KMS-11 (cell line): ENCODE data around the gene CRHR1.

Source experiments
- H2AFZ ChIP-seq: fragments of 200-600 bp; sonication (generic); 2 replicates; pipeline ENCODE4 v1.6.1; 2016; ENCODE audit warnings: antibody characterized with exemption, mixed run types, low read depth
- H3K27ac ChIP-seq: fragments of 200-600 bp; sonication (generic); 2 replicates; pipeline ENCODE4 v1.6.1; 2016; ENCODE audit warnings: mild to moderate bottlenecking, mixed run types
- H3K27me3 ChIP-seq: fragments of 200-600 bp; sonication (generic); 2 replicates; pipeline ENCODE4 v1.6.1; 2017; ENCODE audit warnings: mild to moderate bottlenecking, low read depth, mixed run types, moderate library complexity; ENCODE audit not compliant: insufficient read depth
- H3K36me3 ChIP-seq: fragments of 200-600 bp; sonication (generic); 2 replicates; pipeline ENCODE4 v1.6.1; 2017; ENCODE audit warnings: mild to moderate bottlenecking, mixed run types; ENCODE audit not compliant: insufficient read depth
- H3K4me1 ChIP-seq: fragments of 200-600 bp; sonication (generic); 2 replicates; pipeline ENCODE4 v1.6.1; 2016; ENCODE audit warnings: mild to moderate bottlenecking, low read depth, mixed run types; ENCODE audit not compliant: poor library complexity, severe bottlenecking
- H3K4me2 ChIP-seq: fragments of 200-600 bp; sonication (generic); 2 replicates; pipeline ENCODE4 v1.7.0; 2016; ENCODE audit warnings: mild to moderate bottlenecking, mixed run types
- H3K4me3 ChIP-seq: fragments of 200-600 bp; sonication (generic); IDR thresholded peaks from 2 replicates; pipeline ENCODE4 v1.6.1; 2017; ENCODE audit warnings: low read depth, low read length, mixed read lengths; ENCODE audit not compliant: insufficient read depth
- H3K79me2 ChIP-seq: fragments of 200-600 bp; sonication (generic); 2 replicates; pipeline ENCODE4 v1.6.1; 2016; ENCODE audit warnings: low read depth, mixed run types; ENCODE audit not compliant: insufficient read depth
- H3K9ac ChIP-seq: fragments of 200-600 bp; sonication (generic); 2 replicates; pipeline ENCODE4 v1.6.1; 2016; ENCODE audit warnings: mild to moderate bottlenecking, mixed run types
- H4K20me1 ChIP-seq: fragments of 200-600 bp; sonication (generic); 2 replicates; pipeline ENCODE4 v1.6.1; 2016; ENCODE audit warnings: mild to moderate bottlenecking, mixed run types; ENCODE audit not compliant: insufficient read depth
- CTCF ChIP-seq: fragments of 200-600 bp; sonication (generic); conservative IDR thresholded peaks from 2 replicates; pipeline ENCODE4 v1.6.1; 2017; ENCODE audit warnings: low read depth, mild to moderate bottlenecking, antibody characterized with exemption, low read length, moderate library complexity, mixed read lengths

CRHR1 gene

GRCh38 chr17:45775576-45776011, 8.5 kb upstream of the CRHR1 start:
- Histone ChIP-seq H3K4me3 (no peak overlapping the region), H3K4me1 (no peaks in the 10 kb centered on the region), H3K4me2 (no peak overlapping the region), H3K27me3 (peaks cover 52% of the 10 kb centered on the region), H2AFZ (no peak overlapping the region), H3K79me2 (no peaks in the 10 kb centered on the region), H3K9ac (no peak overlapping the region), H3K36me3 (no peaks in the 10 kb centered on the region), H4K20me1 (no peaks in the 10 kb centered on the region), H3K27ac (no peak overlapping the region)
- no peak for TF ChIP-seq CTCF

DNA sequence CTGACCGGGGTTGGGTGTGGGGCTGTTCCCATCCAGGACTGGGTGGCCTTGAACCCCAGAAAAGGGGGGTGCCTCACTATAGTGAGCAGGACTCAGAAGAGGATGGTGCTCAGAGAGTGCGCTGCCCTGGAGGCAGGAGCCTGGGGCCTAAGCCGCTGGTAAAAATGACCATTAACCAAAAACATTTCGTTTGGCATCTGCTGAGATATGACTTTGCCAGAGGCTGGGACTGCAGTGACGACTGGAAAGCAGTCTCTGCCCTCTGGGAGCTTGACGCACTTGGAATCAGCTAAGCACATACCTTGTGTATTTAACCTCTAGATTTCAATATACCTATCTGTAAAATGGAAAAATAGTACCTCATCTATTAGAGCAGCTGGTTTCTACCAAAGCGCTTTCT, 7.2 kb upstream of the CRHR1 start:
- H3K9ac ChIP-seq, result no peak overlapping the region
- no peaks in the 10 kb centered on the region for H3K4me1 ChIP-seq
- H4K20me1 ChIP-seq, result no peaks in the 10 kb centered on the region
- H3K27me3 ChIP-seq, result peaks cover 45% of the 10 kb centered on the region
- no peak overlapping the region for H3K4me3 ChIP-seq
- no peak for TF ChIP-seq CTCF
- H3K4me2 ChIP-seq, result no peak overlapping the region
- no peaks in the 10 kb centered on the region for H3K79me2 ChIP-seq
- H3K36me3 ChIP-seq, result no peaks in the 10 kb centered on the region
- H3K27ac ChIP-seq, result no peak overlapping the region
- no peak overlapping the region for H2AFZ ChIP-seq

GRCh38 chr17:45777388-45777787, 6.7 kb upstream of the CRHR1 start:
- Histone ChIP-seq H3K36me3 (no peaks in the 10 kb centered on the region), H3K9ac (no peak overlapping the region), H3K4me2 (no peak overlapping the region), H2AFZ (no peak overlapping the region), H4K20me1 (no peaks in the 10 kb centered on the region), H3K4me1 (no peaks in the 10 kb centered on the region), H3K27me3 (peaks cover 45% of the 10 kb centered on the region), H3K4me3 (no peak overlapping the region), H3K27ac (no peak overlapping the region), H3K79me2 (no peaks in the 10 kb centered on the region)
- TF ChIP-seq CTCF, result no peak

DNA sequence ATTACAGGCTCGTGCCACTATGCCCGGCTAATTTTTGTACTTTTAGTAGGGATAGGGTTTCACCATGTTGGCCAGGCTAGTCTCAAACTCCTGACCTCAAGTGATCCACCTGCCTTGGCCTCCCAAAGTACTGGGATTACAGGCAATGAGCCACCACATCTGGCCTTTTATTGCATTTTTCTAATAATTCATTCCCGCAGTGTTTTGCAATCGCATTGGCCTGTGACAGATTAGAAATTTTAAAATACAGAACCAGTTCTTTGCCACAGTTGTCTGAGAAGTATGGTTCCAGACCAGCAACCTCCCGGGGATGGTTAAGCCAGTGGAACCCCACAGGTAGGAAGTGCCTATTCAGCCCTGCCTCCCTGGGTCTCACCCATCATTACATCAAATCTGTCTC, 3.2 kb upstream of the CRHR1 start:
- Histone ChIP-seq H3K4me3 (no peak overlapping the region), H3K4me2 (no peak overlapping the region), H3K79me2 (no peaks in the 10 kb centered on the region), H3K36me3 (no peaks in the 10 kb centered on the region), H3K27me3 (peaks cover 57% of the 10 kb centered on the region), H3K4me1 (no peaks in the 10 kb centered on the region), H3K9ac (no peak overlapping the region), H2AFZ (no peak overlapping the region), H4K20me1 (no peaks in the 10 kb centered on the region), H3K27ac (no peak overlapping the region)
- TF ChIP-seq CTCF, result no peak
